Peyer's patch (tissue), 4 donors: ENCODE data around the gene ZNF800. TPM values are rescaled to one million over a fixed set of nuclear protein-coding genes. Genes with fewer than 3 reads are reported as not detected.

ENCODE experiments used
- DNase-seq, 3 donors: peaks; one replicate each; pipeline ENCODE4 v3.0.0-alpha.2; 2017 to 2019
- H3K27ac ChIP-seq, 4 donors: fragments of 200-600 bp; sonication (generic); one replicate each; pipeline ENCODE4 v1.5.1; 2016 to 2019
- H3K27me3 ChIP-seq, 2 donors: fragments of 200-600 bp; sonication (generic); one replicate each; pipeline ENCODE4 v1.5.1; 2019
- H3K36me3 ChIP-seq, 3 donors: fragments of 200-600 bp; sonication (generic); one replicate each; pipeline ENCODE4 v1.5.1; 2016 to 2019
- H3K4me1 ChIP-seq, 4 donors: fragments of 200-600 bp; sonication (generic); one replicate each; pipeline ENCODE4 v1.5.1; 2016 to 2019
- H3K4me3 ChIP-seq, 4 donors: fragments of 200-600 bp; sonication (generic); 1 replicate in 3 of 4; 2 replicates in 1 of 4; pipeline ENCODE4 v1.5.1; 2016 to 2019; ENCODE audit warnings: mild to moderate bottlenecking in 1 of 4
- H3K9me3 ChIP-seq, 4 donors: fragments of 200-600 bp; sonication (generic); one replicate each; pipeline ENCODE4 v1.5.1; 2016 to 2019; ENCODE audit warnings: mild to moderate bottlenecking in 1 of 4
- POLR2A ChIP-seq, 2 donors: fragments of 450-650 bp; IDR thresholded peaks; one replicate each; pipeline ENCODE4 v1.5.1; 2017; ENCODE audit warnings: antibody characterized with exemption in 2 of 2, mild to moderate bottlenecking in 2 of 2, moderate library complexity in 2 of 2
- total RNA-seq, 4 donors: library from RNA; depleted of rRNA; stranded (reverse); fragments of >200 nt; gene quantifications; one replicate each; pipeline ENCODE4 v1.1.0, GENCODE V29; 2016
- TF ChIP-seq, protein P1 (sequence below), 6 experiments: fragments of 450-650 bp in 4 of 6; fragments of 200-600 bp in 2 of 6; sonication (generic) in 1 of 6; IDR thresholded peaks; one replicate each; pipeline ENCODE4 v1.5.1; 2017 to 2019; ENCODE audit warnings: antibody characterized with exemption in 6 of 6, mild to moderate bottlenecking in 3 of 6, moderate library complexity in 1 of 6

Gene ZNF800
- total RNA-seq, 4 donors from 2014 or later, result 25.9 to 48.1 (median 30.9) TPM

DNA sequence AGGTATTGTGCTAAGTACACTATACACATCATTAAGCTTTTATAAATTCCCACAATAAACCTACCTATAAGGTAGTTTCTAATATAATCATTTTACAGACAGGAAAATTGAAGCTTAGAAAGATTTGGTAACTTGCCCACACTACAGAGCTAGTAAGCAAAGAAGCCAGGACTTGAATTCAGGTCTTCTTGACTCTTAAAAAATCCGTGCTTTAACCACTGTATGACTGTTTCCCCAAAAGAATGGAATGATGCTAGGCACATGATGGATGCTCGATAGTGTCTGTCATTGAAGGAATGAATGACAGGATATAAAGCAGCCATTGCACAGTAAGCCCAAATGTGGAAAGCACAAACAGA, 26.6 kb downstream of the ZNF800 start:
- peaks cover 0 to 6% (median 0%) of the 10 kb centered on the region in 3 donors for H3K36me3 ChIP-seq
- H3K27ac ChIP-seq, result no peak overlapping the region
- no peaks in the 10 kb centered on the region for H3K9me3 ChIP-seq
- H3K4me1 ChIP-seq, result no peaks in the 10 kb centered on the region
- H3K27me3 ChIP-seq, result no peaks in the 10 kb centered on the region
- no peak for TF ChIP-seq POLR2A (IDR thresholded peaks at IDR 0.05)
- TF ChIP-seq, protein P1, sequence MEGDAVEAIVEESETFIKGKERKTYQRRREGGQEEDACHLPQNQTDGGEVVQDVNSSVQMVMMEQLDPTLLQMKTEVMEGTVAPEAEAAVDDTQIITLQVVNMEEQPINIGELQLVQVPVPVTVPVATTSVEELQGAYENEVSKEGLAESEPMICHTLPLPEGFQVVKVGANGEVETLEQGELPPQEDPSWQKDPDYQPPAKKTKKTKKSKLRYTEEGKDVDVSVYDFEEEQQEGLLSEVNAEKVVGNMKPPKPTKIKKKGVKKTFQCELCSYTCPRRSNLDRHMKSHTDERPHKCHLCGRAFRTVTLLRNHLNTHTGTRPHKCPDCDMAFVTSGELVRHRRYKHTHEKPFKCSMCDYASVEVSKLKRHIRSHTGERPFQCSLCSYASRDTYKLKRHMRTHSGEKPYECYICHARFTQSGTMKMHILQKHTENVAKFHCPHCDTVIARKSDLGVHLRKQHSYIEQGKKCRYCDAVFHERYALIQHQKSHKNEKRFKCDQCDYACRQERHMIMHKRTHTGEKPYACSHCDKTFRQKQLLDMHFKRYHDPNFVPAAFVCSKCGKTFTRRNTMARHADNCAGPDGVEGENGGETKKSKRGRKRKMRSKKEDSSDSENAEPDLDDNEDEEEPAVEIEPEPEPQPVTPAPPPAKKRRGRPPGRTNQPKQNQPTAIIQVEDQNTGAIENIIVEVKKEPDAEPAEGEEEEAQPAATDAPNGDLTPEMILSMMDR (IDR thresholded peaks at IDR 0.05), result no peak
- DNase-seq, result no peak
- no peak overlapping the region for H3K4me3 ChIP-seq

DNA sequence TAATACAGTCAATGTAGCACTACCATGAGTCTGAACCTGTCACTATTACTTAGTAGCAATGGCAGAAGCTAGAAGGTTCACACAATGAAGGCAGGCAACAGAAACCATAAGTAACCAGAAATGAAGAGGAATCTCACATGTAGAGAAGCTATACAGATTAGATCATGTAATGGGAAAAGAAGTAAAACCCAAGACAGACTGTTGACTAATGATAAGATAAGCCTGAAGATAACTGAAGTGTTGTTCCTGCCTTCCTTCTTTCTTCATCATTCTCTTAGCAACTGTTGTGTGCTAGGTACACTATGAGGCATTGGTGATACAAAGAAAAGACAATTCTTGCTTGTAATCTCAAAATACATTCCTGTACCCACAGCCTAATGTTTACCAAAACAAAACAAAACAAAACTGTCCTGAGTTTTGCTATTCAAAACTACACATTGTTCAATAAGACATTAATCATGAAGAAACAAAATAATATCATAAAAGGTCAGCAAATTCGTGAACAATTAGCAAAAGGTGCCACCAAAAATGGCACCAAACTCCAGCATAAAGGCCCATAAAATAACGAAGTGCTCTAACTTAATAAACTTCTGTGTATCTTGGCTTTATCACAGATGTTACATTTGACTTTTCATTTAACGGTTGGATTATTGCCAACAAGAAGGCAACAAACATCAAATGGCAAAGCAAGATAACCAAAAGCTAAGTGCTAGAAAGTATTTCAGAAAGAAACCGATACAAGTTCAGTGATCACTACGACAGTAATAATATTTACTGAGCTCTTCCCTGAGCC, 27.1 kb downstream of the ZNF800 start:
- Histone ChIP-seq H3K4me3 (no peak overlapping the region), H3K4me1 (no peaks in the 10 kb centered on the region), H3K27ac (no peak overlapping the region), H3K9me3 (no peaks in the 10 kb centered on the region), H3K36me3 (peaks cover 0 to 6% (median 0%) of the 10 kb centered on the region in 3 donors), H3K27me3 (no peaks in the 10 kb centered on the region)
- TF ChIP-seq, protein P1 (IDR thresholded peaks at IDR 0.05), result no peak
- TF ChIP-seq POLR2A (IDR thresholded peaks at IDR 0.05), result no peak
- no peak for DNase-seq

DNA sequence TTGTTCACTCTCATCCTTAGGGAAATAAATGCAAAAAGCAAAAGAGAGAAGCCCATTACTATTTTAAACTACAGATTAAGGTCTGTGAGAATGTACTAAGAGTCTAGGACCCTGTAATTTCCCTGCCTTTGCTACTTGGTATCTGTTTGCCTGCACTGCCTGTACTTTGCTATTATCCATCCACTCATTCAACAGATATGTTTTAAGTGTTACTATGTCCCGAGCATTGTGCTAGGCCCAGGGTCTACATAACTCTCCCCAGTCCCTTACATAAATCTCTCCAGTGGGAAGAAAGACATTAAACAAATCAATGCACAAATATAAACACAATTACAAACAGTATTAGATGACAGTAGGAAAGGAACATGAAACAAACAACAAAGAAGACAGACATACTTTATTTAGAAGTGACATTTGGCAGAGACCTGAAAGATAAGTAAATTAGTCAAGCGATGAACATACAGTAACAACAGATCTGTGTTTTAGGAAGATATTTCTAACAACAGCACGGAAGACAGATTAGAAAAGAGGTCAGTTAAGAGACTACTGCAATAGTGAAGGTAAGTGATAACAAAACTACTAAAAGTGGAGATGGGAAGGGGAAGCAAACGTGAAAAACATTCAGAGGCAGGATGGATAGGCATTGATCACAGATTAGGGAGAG, 30.0 kb downstream of the ZNF800 start:
- H3K4me3 ChIP-seq, result no peak overlapping the region
- peaks cover 0 to 6% (median 0%) of the 10 kb centered on the region in 3 donors for H3K36me3 ChIP-seq
- H3K27ac ChIP-seq, result no peak overlapping the region
- H3K27me3 ChIP-seq, result no peaks in the 10 kb centered on the region
- no peaks in the 10 kb centered on the region for H3K4me1 ChIP-seq
- no peak for DNase-seq
- TF ChIP-seq POLR2A (IDR thresholded peaks at IDR 0.05), result no peak
- TF ChIP-seq, protein P1 (IDR thresholded peaks at IDR 0.05), result no peak
- H3K9me3 ChIP-seq, result no peaks in the 10 kb centered on the region

DNA sequence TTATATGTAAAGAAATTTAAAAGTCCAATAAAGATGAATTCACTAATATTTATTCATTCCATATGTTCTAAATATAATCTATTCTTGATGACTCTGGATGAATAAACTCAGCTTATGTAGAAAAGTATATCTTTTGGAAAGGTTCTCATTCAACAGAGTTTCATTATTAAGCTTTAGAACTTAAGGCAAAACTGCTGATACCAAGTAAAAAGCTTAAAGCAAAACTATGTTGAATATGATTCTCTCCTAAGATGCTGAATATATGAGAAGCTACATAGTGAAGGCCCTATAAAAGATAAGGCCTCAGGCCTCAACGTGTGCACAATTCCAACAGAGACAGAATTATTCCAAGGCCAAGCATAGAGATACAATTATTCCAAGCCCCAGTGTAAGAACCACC, 30.8 kb downstream of the ZNF800 start:
- no peaks in the 10 kb centered on the region for H3K4me1 ChIP-seq
- DNase-seq, result no peak
- H3K4me3 ChIP-seq, result no peak overlapping the region
- peaks cover 0 to 6% (median 0%) of the 10 kb centered on the region in 3 donors for H3K36me3 ChIP-seq
- H3K9me3 ChIP-seq, result no peaks in the 10 kb centered on the region
- TF ChIP-seq POLR2A (IDR thresholded peaks at IDR 0.05), result no peak
- TF ChIP-seq, protein P1 (IDR thresholded peaks at IDR 0.05), result no peak
- H3K27me3 ChIP-seq, result no peaks in the 10 kb centered on the region
- no peak overlapping the region for H3K27ac ChIP-seq

DNA sequence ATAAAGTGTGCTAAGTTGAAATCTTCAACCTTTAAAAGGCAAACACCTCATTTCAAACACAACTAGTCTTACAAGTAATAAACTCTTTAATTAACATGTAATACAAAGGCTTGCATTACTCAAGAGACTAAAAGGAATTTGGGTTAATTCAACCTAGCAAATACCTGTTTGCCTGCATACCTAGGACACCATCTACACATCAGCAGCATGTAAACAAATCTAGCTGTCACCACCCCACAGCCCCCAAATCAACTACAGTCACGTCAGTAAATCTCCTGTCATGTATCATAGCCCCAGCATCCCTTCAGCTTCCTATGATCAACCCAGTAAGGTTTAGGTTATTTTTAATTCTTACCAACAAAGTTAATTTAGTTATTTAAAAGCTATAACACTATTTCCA, 33.5 kb downstream of the ZNF800 start:
- no peak for TF ChIP-seq POLR2A (IDR thresholded peaks at IDR 0.05)
- TF ChIP-seq, protein P1 (IDR thresholded peaks at IDR 0.05), result no peak
- H3K27me3 ChIP-seq, result no peaks in the 10 kb centered on the region
- no peak for DNase-seq
- no peak overlapping the region for H3K4me3 ChIP-seq
- no peaks in the 10 kb centered on the region for H3K9me3 ChIP-seq
- peaks cover 0 to 6% (median 0%) of the 10 kb centered on the region in 3 donors for H3K36me3 ChIP-seq
- no peaks in the 10 kb centered on the region for H3K4me1 ChIP-seq
- no peak overlapping the region for H3K27ac ChIP-seq
